ENCODE measurements around the gene RFX4.

DNA sequence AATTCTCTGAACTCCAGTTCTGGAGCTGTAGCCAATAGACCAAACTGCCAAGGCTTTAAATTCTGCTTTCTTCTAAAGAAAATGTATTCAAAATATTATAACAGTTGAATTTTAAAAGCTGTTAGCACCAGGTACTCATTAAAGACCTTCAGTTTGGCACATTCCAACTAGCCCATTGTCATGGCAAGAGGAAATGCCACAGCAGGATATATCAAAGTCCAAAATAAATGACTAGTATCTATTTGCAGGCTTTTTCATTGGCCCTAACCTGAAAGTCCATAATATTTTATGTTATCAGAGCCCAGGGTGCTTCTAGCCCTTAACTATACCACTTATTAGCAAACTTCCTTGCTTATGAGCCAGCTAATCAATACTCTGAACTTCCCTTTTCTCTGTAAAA is 188.6 kb downstream of the RFX4 start:
- TF ChIP-seq, protein P1, sequence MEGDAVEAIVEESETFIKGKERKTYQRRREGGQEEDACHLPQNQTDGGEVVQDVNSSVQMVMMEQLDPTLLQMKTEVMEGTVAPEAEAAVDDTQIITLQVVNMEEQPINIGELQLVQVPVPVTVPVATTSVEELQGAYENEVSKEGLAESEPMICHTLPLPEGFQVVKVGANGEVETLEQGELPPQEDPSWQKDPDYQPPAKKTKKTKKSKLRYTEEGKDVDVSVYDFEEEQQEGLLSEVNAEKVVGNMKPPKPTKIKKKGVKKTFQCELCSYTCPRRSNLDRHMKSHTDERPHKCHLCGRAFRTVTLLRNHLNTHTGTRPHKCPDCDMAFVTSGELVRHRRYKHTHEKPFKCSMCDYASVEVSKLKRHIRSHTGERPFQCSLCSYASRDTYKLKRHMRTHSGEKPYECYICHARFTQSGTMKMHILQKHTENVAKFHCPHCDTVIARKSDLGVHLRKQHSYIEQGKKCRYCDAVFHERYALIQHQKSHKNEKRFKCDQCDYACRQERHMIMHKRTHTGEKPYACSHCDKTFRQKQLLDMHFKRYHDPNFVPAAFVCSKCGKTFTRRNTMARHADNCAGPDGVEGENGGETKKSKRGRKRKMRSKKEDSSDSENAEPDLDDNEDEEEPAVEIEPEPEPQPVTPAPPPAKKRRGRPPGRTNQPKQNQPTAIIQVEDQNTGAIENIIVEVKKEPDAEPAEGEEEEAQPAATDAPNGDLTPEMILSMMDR (IDR thresholded peaks at IDR 0.05), result no peak
- TF ChIP-seq POLR2A (IDR thresholded peaks at IDR 0.05), result no peak
- no peak for TF ChIP-seq EP300 (IDR thresholded peaks at IDR 0.05)
